DOHH2 (cell line): ENCODE measurements around the gene PPP1R14C.

Experiments used
- H3F3A ChIP-seq: fragments of 200-600 bp; sonication (generic), shearing (Covaris generic); 2 replicates; pipeline ENCODE4 v1.6.0; 2016; ENCODE audit warnings: antibody characterized with exemption, mild to moderate bottlenecking; ENCODE audit not compliant: control insufficient read depth, insufficient read depth
- H3K27ac ChIP-seq: fragments of 200-600 bp; sonication (generic); 2 replicates; pipeline ENCODE4 v1.5.1; 2014; ENCODE audit warnings: low read depth, mild to moderate bottlenecking, low read length, moderate library complexity
- H3K27me3 ChIP-seq: fragments of 200-600 bp; sonication (generic); 2 replicates; pipeline ENCODE4 v1.6.1; 2014; ENCODE audit warnings: mild to moderate bottlenecking, low read length, mixed read lengths; ENCODE audit not compliant: control insufficient read depth
- H3K36me3 ChIP-seq: fragments of 200-600 bp; sonication (generic); 2 replicates; pipeline ENCODE4 v1.6.1; 2014; ENCODE audit warnings: mild to moderate bottlenecking, low read length, moderate library complexity, mixed read lengths; ENCODE audit not compliant: control insufficient read depth
- H3K4me1 ChIP-seq: fragments of 200-600 bp; sonication (generic); 2 replicates; pipeline ENCODE4 v1.6.1; 2014; ENCODE audit warnings: mild to moderate bottlenecking, low read length, mixed read lengths; ENCODE audit not compliant: control insufficient read depth
- H3K4me2 ChIP-seq: fragments of 200-600 bp; sonication (generic); 2 replicates; pipeline ENCODE4 v1.6.0; 2014; ENCODE audit warnings: mild to moderate bottlenecking, low read length, moderate library complexity
- H3K4me3 ChIP-seq: fragments of 200-600 bp; sonication (generic); 2 replicates; pipeline ENCODE4 v1.5.1; 2014; ENCODE audit warnings: mild to moderate bottlenecking, low read length, mixed read lengths
- H3K79me2 ChIP-seq: fragments of 200-600 bp; sonication (generic); 2 replicates; pipeline ENCODE4 v1.6.1; 2014; ENCODE audit warnings: mild to moderate bottlenecking, low read length, mixed read lengths; ENCODE audit not compliant: control insufficient read depth
- H3K9me2 ChIP-seq: fragments of 200-600 bp; sonication (generic); replicated peaks from 2 replicates; pipeline ENCODE4 v1.6.1; 2014; ENCODE audit warnings: mild to moderate bottlenecking, low read length, mixed read lengths; ENCODE audit not compliant: control insufficient read depth
- H3K9me3 ChIP-seq: fragments of 200-600 bp; sonication (generic); 2 replicates; pipeline ENCODE4 v1.6.1; 2014; ENCODE audit warnings: antibody characterized with exemption, low read length, mixed read lengths; ENCODE audit not compliant: control insufficient read depth, insufficient read depth
- H4K20me1 ChIP-seq: fragments of 200-600 bp; sonication (generic); 2 replicates; pipeline ENCODE4 v1.6.0; 2014; ENCODE audit warnings: low read depth, mild to moderate bottlenecking, antibody characterized with exemption, low read length, moderate library complexity; ENCODE audit not compliant: control insufficient read depth, insufficient read depth
- CTCF ChIP-seq: fragments of 200-600 bp; sonication (generic); IDR thresholded peaks from one replicate; pipeline ENCODE4 v1.5.1; 2014; ENCODE audit warnings: antibody characterized with exemption, mild to moderate bottlenecking, low read depth, low read length; ENCODE audit not compliant: poor library complexity, severe bottlenecking
- EZH2phosphoT487 ChIP-seq: fragments of 200-600 bp; sonication (generic); IDR thresholded peaks from 2 replicates; pipeline ENCODE4 v1.6.1; 2017; ENCODE audit warnings: borderline replicate concordance, mild to moderate bottlenecking, antibody characterized with exemption, low read length, moderate library complexity, mixed read lengths

The PPP1R14C gene

GRCh38 chr6:150220634-150221551 lies 78.0 kb downstream of the PPP1R14C start:
- Histone ChIP-seq H3K79me2 (no peaks in the 10 kb centered on the region), H3K36me3 (no peaks in the 10 kb centered on the region), H3F3A (no peaks in the 10 kb centered on the region), H3K9me2 (no peaks in the 10 kb centered on the region), H3K4me1 (no peaks in the 10 kb centered on the region), H3K9me3 (no peaks in the 10 kb centered on the region), H3K4me2 (no peak overlapping the region), H4K20me1 (no peaks in the 10 kb centered on the region), H3K4me3 (no peak overlapping the region), H3K27ac (no peak overlapping the region), H3K27me3 (peaks cover 11% of the 10 kb centered on the region)
- TF ChIP-seq EZH2phosphoT487 (no peak), CTCF (no peak)

- no peaks in the 10 kb centered on the region for H3K36me3 ChIP-seq
- H4K20me1 ChIP-seq: no peaks in the 10 kb centered on the region
- H3K27ac ChIP-seq: no peak overlapping the region
- no peaks in the 10 kb centered on the region for H3F3A ChIP-seq
- H3K79me2 ChIP-seq: no peaks in the 10 kb centered on the region
- no peaks in the 10 kb centered on the region for H3K9me2 ChIP-seq
- peaks cover 15% of the 10 kb centered on the region for H3K27me3 ChIP-seq
- no peaks in the 10 kb centered on the region for H3K9me3 ChIP-seq
- H3K4me3 ChIP-seq: no peak overlapping the region
- H3K4me2 ChIP-seq: no peak overlapping the region
- TF ChIP-seq EZH2phosphoT487: no peak
- TF ChIP-seq CTCF: no peak
- H3K4me1 ChIP-seq: no peaks in the 10 kb centered on the region
Measured at GRCh38 chr6:150224820-150225219, 82.0 kb downstream of the PPP1R14C start.

GRCh38 chr6:150227281-150227680 lies 84.4 kb downstream of the PPP1R14C start:
- no peaks in the 10 kb centered on the region for H3K9me3 ChIP-seq
- no peak overlapping the region for H3K4me3 ChIP-seq
- H3F3A ChIP-seq: no peaks in the 10 kb centered on the region
- H3K36me3 ChIP-seq: no peaks in the 10 kb centered on the region
- TF ChIP-seq EZH2phosphoT487: no peak
- no peak for TF ChIP-seq CTCF
- no peak overlapping the region for H3K4me2 ChIP-seq
- H4K20me1 ChIP-seq: no peaks in the 10 kb centered on the region
- no peaks in the 10 kb centered on the region for H3K9me2 ChIP-seq
- peaks cover 14% of the 10 kb centered on the region for H3K27me3 ChIP-seq
- H3K79me2 ChIP-seq: no peaks in the 10 kb centered on the region
- H3K4me1 ChIP-seq: no peaks in the 10 kb centered on the region
- H3K27ac ChIP-seq: no peak overlapping the region
